GM21723 (cell line): ENCODE results near the gene ITGB5.
"Not testable (repeated sequence)": the region's sequence is repeated elsewhere in the genome, so short reads cannot be mapped to it uniquely, and the experiment has no call there.

ENCODE experiments used
- ATAC-seq: cut with Tn5 transposase; IDR thresholded peaks from one replicate; pipeline ENCODE4 v1.9.1; 2021; ENCODE audit warnings: mild to moderate bottlenecking, moderate library complexity; ENCODE audit not compliant: unreplicated experiment

ITGB5 gene

GRCh38 chr3:124760601-124761000 is 126.6 kb downstream of the ITGB5 start:
- ATAC-seq, result no peak

GRCh38 chr3:124759666-124760401 is 127.3 kb downstream of the ITGB5 start:
- no peak for ATAC-seq

- no peak for ATAC-seq
These were observed 128.1 kb downstream of the ITGB5 start for GRCh38 chr3:124758851-124759635.

- ATAC-seq, result not testable (repeated sequence)
These were observed 129.2 kb downstream of the ITGB5 start for GRCh38 chr3:124757926-124758325.

GRCh38 chr3:124752051-124752450 is 135.1 kb downstream of the ITGB5 start:
- ATAC-seq, result no peak

- ATAC-seq, result no peak
These were observed 135.7 kb downstream of the ITGB5 start for GRCh38 chr3:124751501-124751900.

- ATAC-seq, result not testable (repeated sequence)
These were observed 137.3 kb downstream of the ITGB5 start for GRCh38 chr3:124749877-124750276.

- ATAC-seq, result no peak
These were observed 138.5 kb downstream of the ITGB5 start for GRCh38 chr3:124748560-124749198.

GRCh38 chr3:124747111-124747981 is 139.8 kb downstream of the ITGB5 start:
- no peak for ATAC-seq

- no peak for ATAC-seq
These were observed 141.4 kb downstream of the ITGB5 start for GRCh38 chr3:124745756-124746155.

- no peak for ATAC-seq
These were observed 146.1 kb downstream of the ITGB5 start for GRCh38 chr3:124741027-124741426.

GRCh38 chr3:124731760-124732159 is 155.4 kb downstream of the ITGB5 start:
- ATAC-seq, result no peak

- no peak for ATAC-seq
These were observed 156.2 kb downstream of the ITGB5 start for GRCh38 chr3:124730941-124731297.

- ATAC-seq, result peak; percentile 96
These were observed 156.8 kb downstream of the ITGB5 start, which contains the start of gene UMPS for GRCh38 chr3:124730129-124730940. Gene UMPS (plus strand): TSS chr3:124730452. CDS start chr3:124730472, 20 bp downstream.

- no peak for ATAC-seq
These were observed 164.6 kb downstream of the ITGB5 start for GRCh38 chr3:124722589-124722988.

GRCh38 chr3:124714223-124714853 is 172.8 kb downstream of the ITGB5 start:
- no peak for ATAC-seq
